NCI-H1092 treated with DMSO at 0.1 percent for 48 hours (cell line): Measurements from ENCODE around the gene DLGAP4.
"Not testable (repeated sequence)": the region's sequence is repeated elsewhere in the genome, so short reads cannot be mapped to it uniquely, and the experiment has no call there.

Experiments
- DNase-seq: peaks from one replicate; lab custom pipeline; 2025; lab: John Stamatoyannopoulos, UW

DLGAP4 gene

DNA sequence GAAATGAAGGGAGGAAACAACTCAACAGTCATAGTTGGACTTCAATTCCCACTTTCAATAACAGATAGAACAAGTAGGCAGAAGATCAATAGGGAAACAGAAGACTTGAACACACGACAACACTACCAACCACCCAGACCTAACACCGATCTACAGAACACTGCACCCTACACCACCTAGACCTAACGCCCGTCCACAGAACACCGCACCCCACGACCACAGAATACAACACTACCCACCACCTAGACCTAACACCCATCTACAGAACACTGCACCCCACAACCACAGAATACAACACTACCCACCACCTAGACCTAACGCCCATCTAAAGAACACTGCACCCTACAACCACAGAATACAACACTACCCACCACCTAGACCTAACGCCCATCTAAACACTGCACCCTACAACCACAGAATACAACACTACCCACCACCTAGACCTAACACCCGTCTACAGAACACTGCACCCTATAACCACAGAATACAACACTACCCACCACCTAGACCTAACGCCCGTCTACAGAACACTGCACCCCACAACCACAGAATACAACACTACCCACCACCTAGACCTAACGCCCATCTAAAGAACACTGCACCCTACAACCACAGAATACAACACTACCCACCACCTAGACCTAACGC lies 258.1 kb downstream of the DLGAP4 start:
- not testable (repeated sequence) for DNase-seq

DNA sequence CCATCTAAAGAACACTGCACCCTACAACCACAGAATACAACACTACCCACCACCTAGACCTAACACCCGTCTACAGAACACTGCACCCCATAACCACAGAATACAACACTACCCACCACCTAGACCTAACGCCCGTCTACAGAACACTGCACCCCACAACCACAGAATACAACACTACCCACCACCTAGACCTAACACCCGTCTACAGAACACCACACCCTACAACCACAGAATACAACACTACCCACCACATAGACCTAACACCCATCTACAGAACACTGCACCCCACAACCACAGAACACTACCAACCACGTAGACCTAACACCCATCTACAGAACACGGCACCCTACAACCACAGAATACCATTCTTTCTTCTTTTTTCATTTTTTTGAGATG lies 258.6 kb downstream of the DLGAP4 start:
- not testable (repeated sequence) for DNase-seq

DNA sequence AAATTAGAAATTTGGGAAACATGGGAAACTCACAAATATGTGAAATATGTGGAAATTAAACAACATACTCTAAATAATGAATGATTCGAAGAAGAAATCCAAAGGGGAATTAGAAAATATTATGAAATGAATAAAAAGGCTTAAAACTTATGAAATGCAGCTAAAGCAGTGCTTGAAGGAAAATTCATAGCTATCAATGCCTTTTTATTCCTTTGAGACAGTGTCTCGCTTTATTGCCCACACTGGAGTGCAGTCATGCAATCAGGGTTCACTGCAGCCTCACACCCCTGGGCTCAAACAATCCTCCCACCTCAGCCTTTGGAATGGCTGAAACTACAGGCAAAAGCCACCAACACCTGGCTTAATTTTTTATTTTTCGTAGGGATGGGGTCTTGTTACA lies 259.4 kb downstream of the DLGAP4 start:
- no peak for DNase-seq

DNA sequence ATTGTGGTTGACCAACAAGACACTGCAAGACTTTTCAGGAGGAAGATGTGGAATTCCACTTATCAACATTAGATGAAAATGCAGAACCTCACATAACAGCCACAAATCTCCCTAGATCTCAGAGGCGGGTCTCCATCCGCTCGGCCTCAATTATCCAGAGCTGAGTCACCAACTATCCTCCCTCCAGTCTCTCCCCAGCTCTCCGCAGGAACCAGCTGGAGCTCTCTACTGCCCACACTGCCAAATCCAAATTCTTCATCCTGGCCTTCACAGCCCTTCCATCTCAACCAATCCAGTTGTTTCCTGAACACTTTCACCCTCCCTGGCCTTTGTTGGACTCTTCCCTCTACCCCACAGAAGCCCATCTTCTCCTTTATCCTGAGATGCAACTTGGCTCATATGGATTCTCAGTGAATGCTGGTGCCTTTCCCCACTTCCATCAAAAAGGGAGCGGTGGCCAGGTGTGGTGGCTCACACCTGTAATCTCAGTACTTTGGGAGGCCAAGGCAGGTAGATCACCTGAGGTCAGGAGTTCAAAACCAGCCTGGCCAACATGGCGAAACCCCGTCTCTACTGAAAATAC lies 263.8 kb downstream of the DLGAP4 start:
- DNase-seq, result no peak

DNA sequence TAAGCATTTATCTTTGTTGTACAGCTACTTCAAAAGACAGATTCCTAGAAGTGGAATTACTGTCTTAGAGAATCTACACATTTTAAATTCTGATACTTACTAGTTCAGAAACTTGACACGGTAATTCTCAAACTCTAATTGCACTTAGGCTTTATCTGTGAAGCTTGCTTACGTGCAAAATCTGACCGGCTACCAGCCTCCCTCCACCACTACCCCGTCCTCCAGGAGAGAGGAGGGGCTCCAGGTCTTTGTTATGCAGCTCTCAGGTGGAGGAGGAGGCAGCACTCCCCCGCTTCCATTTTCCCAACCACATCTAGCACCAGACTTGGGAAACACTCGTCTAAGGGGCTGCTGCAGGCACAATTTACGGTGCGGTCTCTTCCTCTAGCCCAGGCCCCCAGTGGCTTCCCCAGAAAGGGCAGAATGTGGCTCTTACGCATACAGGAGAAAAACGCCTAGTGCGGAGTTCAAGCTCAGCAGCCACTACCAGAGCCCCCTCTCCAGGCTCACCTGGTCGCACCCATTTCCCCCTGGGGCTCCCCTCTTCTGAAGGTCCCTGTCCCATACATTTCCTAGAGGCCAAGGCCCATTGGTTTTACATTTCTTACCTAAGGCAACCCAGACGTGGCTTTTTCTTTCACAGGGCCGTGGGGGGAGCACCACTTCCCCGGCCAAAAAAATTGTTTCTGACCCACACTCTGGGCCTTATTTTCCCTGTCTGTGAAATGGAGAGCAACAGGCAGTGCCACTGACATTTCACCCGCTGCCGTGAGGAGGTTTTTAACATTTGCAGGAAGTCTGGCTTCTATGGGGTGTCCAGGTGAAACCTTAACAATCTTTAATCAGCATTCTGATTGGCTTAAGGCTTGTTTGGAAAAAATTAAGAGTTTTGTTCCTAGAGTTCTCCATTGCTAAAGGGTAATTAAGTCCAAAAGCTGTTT lies 265.7 kb downstream of the DLGAP4 start:
- no peak for DNase-seq

DNA sequence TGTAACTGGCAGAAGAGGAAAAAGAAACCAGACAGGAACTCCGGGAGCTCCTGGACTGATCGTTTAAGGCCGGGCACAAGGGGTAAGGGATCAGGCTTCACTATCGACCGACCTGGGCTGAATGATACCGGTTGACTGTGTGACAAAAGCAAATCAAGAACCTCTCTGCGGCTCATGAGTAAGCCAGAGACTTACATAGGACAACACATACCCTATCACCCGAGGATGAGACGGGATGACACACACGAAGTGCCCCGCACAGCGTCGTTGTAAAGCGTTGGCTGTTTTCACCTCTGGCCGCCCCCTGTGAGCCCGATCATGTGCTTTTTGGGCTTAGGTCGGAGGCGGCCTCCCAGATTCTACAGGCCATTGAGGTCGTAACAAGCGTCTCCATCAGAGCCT lies 266.6 kb downstream of the DLGAP4 start:
- DNase-seq, result no peak

DNA sequence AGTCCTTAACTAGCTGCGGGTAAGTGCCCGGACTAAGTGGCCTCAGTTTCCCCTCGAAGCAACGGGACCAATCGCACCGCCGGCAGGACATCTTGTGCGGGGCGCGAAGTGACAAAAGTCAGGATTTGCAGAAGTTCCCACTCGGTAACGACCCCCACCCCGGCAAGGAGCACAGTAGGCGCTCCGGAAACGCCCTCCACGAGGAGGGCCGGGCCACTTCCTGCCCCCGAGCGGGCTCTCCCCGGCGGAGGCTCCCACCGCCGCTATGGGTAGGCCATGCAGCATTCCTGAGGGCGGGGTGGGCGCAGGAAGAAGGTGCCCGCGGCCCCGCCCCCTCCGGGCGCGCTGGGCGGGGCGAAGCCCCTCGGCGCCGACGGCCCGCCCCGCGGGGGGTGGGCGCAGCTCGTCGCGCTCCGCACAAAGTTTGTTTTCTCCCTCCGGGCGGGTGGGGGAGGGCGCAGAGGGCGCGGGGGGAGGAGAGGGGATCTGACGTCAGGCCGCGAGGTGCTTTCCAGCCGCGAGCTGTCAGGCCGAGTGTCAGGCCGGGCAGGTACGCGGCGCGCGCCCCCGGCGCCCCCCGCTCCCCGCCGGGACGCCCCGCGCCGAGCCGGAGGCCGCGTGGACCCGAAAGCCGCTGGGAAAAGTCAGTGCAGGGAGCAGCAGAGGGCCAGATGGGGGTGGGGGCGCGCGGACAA lies 267.1 kb downstream of the DLGAP4 start, which contains the start of gene TGIF2:
TGIF2 (plus strand) TSS at position 495 of the 695 bp plus-strand sequence. CDS start 5,178 bp downstream, outside the sequence.
- DNase-seq, result peak; percentile 1

DNA sequence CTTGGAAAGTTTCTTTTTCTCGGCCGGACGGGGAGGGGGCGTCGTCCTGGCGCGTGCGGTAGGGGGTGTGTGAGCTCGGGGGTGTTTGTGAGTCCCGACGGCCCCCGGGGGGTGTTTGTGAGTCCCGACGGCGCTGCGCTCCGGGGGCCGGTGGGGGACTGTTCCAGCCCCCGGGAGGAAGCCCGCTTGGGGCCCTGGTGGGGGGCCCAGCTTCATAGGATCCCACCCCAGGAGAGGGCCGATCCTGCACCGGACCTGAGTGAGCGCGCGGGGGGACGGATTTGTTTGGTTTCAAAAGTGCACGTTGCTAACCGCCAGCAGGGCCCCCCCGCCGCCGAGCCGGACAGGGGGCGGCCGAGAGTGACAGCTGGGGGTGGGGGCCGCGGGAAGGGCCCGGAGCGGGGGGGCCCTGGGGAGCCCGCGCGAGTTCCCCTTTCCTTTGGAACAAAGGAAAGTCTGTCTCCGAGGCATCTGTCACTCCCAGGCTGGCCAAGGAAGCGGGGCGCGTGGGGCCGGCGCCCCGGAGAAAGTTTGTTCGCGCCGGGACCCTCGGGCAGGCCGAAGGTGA lies 267.7 kb downstream of the DLGAP4 start:
- no peak for DNase-seq

DNA sequence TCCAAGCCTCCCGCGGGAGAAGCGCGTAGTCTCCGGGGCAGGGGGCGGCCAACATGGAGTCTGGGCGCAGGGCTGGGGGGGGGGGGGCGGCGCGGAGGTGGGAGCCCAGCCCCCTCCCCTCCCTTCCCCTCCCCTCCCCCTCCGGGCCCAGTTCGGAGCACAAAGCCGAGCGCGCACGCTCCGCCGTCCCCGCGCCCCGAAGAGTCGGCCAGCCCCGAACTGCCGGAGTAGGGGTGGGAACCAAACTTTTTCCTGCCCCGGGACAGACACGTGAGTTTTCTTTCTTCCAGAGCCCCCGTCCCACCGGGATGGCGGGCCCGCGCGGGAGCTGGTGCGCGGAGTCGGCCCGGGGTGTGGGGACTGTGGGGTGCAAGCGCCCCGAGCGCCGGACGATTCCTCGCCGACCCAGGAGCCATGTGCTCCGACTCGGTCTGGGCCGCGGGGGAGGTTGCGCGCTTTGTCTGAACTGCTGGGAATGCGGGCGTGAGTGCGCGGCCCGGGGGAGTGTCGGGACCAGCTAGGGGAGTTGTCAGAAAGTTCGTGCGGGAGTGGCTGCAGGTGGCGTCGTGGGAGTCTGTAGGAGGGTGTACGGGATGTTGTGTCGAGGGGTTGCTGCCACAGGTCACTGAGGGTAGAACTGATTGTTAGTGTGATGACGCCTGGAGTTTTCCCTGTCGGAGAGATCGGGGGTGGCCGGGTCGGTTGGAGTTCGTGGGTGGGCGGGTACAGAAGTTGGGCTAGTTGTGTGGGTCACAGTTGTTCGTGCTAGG lies 268.4 kb downstream of the DLGAP4 start:
- no peak for DNase-seq

DNA sequence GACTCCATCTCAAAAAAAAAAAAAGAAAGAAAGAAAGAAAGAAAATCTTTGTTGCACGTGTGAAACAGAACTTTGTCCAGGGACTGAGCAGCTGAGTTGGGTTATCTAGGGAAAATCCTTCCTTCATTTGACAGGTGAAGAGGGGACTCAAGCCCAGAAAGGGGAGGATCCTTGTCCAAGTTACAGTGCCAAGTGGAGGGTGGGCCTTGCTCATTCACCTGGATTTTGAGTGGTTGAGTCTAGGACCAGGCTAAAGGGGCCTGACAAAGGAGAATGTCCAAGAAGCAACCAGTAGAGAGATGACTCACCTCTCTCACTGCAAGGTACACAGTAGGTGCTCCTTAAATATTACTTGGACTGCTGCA lies 269.9 kb downstream of the DLGAP4 start:
- no peak for DNase-seq
